CD8-positive, alpha-beta memory T cell (primary cell): ENCODE measurements around the gene TEX22. TPM values are rescaled to one million over a fixed set of nuclear protein-coding genes. Genes with fewer than 3 reads are reported as not detected.

Experiments
- CTCF ChIA-PET: fragments of 350-600 bp; sonication (Branson Sonifier 250); formaldehyde crosslinking; loops from one replicate; lab custom pipeline; 2021; ENCODE audit warnings: antibody characterized with exemption; lab: Charles Lee
- POLR2A ChIA-PET: fragments of 350-600 bp; sonication (Branson Sonifier 250); formaldehyde crosslinking; loops from one replicate; lab custom pipeline; 2021; ENCODE audit warnings: antibody characterized with exemption; lab: Charles Lee
- DNase-seq, 5 donors: peaks; one replicate each; pipeline versions ENCODE4 v3.0.0 to v3.0.0-alpha.2; 2020 to 2022; ENCODE audit warnings: mixed read lengths in 1 of 5
- H3K27ac ChIP-seq: one replicate; pipeline ENCODE4 v1.7.0; 2013; ENCODE audit warnings: low read depth, mild to moderate bottlenecking, low read length, moderate library complexity
- H3K27me3 ChIP-seq: 2 replicates; pipeline ENCODE4 v1.7.0; 2013; ENCODE audit warnings: low read length, mild to moderate bottlenecking; ENCODE audit not compliant: insufficient read depth, poor library complexity, severe bottlenecking
- H3K36me3 ChIP-seq: 2 replicates; pipeline ENCODE4 v1.7.0; 2013; ENCODE audit warnings: mild to moderate bottlenecking, low read length, moderate library complexity; ENCODE audit not compliant: insufficient read depth
- H3K4me1 ChIP-seq: 2 replicates; pipeline ENCODE4 v1.7.0; 2013; ENCODE audit warnings: mild to moderate bottlenecking, low read length, moderate library complexity; ENCODE audit not compliant: insufficient read depth
- H3K4me3 ChIP-seq: 2 replicates; pipeline ENCODE4 v1.7.0; 2013; ENCODE audit warnings: mild to moderate bottlenecking, low read length
- H3K9me3 ChIP-seq: 2 replicates; pipeline ENCODE4 v1.7.0; 2013; ENCODE audit warnings: mild to moderate bottlenecking, low read length
- H3K27ac Mint-ChIP-seq, 8 donors: one replicate each; pipeline ENCODE4 v1.8.0; 2020 to 2021; ENCODE audit warnings: mixed read lengths in 8 of 8, mild to moderate bottlenecking in 6 of 8, inconsistent platforms in 3 of 8, moderate library complexity in 3 of 8
- H3K27me3 Mint-ChIP-seq, 2 donors: one replicate each; pipeline ENCODE4 v1.8.0; 2020 to 2021; ENCODE audit warnings: mixed read lengths in 2 of 2, mild to moderate bottlenecking in 1 of 2, moderate library complexity in 1 of 2
- H3K36me3 Mint-ChIP-seq, 3 donors: one replicate each; pipeline ENCODE4 v1.8.0; 2020 to 2021; ENCODE audit warnings: mixed read lengths in 3 of 3, inconsistent platforms in 1 of 3, mild to moderate bottlenecking in 1 of 3
- H3K4me1 Mint-ChIP-seq, 3 donors: one replicate each; pipeline ENCODE4 v1.8.0; 2020 to 2021; ENCODE audit warnings: mixed read lengths in 3 of 3, inconsistent platforms in 1 of 3, mild to moderate bottlenecking in 1 of 3
- H3K4me3 Mint-ChIP-seq, 7 donors: one replicate each; pipeline ENCODE4 v1.8.0; 2020 to 2021; ENCODE audit warnings: mixed read lengths in 7 of 7, mild to moderate bottlenecking in 6 of 7, moderate library complexity in 4 of 7, inconsistent platforms in 2 of 7
- H3K9me3 Mint-ChIP-seq, 5 donors: one replicate each; pipeline ENCODE4 v1.8.0; 2020 to 2022; ENCODE audit warnings: mixed read lengths in 5 of 5, mild to moderate bottlenecking in 3 of 5, moderate library complexity in 2 of 5, inconsistent platforms in 1 of 5
- polyA plus RNA-seq: library from polyadenylated mRNA; unstranded; fragments of 300-500 nt; fragmentation: Illumina TruSeq; gene quantifications from one replicate; pipeline ENCODE4 v1.2.3, GENCODE V29; 2021
- total RNA-seq, 2 experiments: library from RNA; stranded (reverse); gene quantifications; one replicate each; pipeline ENCODE4 v1.2.3, GENCODE V29; 2021

Gene TEX22
- total and polyA plus RNA-seq, 3 experiments from 2014 or later: 0.08 to 2.9 (median 1.4) TPM

DNA sequence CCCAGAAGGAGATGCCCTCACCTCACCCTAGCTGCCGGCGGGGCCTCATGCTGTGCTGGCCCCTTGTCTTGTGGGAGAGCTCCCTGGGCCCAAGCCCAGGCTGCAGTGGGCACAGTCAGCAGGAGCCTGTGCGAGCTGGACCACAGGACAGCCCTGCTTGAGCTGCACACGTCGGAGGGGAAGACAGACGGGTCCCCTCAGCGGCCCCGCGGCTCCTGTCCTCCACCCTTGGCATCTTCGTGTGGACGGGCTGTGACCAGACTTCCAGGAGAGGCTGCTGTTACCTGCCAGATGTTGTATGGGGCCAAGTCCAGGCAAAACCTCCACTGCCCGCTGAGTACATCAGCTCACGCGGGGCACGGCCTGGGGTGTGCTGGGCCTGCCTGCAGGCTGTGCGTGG is 9.4 kb upstream of the TEX22 start:
- ChIA-PET CTCF (interaction anchor here (0.9 to 1.3 kb wide), 2 partner anchors 18 to 101 kb away, joined by 3 to 4 read pairs; no protein-coding TSS in a partner anchor), POLR2A (no interaction called here)
- no peaks in the 10 kb centered on the region for H3K9me3 ChIP-seq
- no peaks in the 10 kb centered on the region for H3K36me3 ChIP-seq
- no peak overlapping the region for H3K4me3 Mint-ChIP-seq
- no peaks in the 10 kb centered on the region for H3K27me3 ChIP-seq
- no peaks in the 10 kb centered on the region for H3K9me3 Mint-ChIP-seq
- no peak overlapping the region for H3K4me3 ChIP-seq
- no peaks in the 10 kb centered on the region for H3K4me1 ChIP-seq
- H3K27ac ChIP-seq: no peak overlapping the region
- H3K4me1 Mint-ChIP-seq: no peaks in the 10 kb centered on the region
- peaks cover 0 to 2% (median 0%) of the 10 kb centered on the region in 3 donors for H3K36me3 Mint-ChIP-seq
- H3K27me3 Mint-ChIP-seq: no peaks in the 10 kb centered on the region
- no peak overlapping the region for H3K27ac Mint-ChIP-seq
- peak in 1 of 5 donors; percentile 37 for DNase-seq

DNA sequence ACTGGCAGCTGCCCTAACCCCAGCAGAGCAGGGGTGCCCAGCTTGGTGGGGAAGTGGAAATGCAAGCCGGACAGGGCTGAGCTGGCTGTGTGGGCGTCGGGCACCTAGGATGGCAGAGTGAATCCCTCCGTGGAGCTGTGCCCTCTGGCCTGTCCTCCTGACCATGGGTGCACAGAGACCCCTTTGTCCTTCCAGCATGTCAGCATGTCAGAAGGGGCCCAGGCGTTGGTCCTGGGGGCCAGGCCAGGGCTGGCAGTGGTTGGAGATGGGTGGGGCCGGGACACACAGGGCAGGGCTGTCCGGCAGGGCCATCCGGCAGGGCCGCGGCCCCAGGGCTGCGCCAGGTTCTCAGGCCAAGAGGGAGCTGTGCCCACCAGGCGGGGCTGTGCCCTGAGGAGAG is 8.8 kb upstream of the TEX22 start:
- Histone ChIP-seq H3K9me3 (no peaks in the 10 kb centered on the region), H3K36me3 (no peaks in the 10 kb centered on the region), H3K4me1 (no peaks in the 10 kb centered on the region), H3K27me3 (no peaks in the 10 kb centered on the region), H3K4me3 (no peak overlapping the region), H3K27ac (no peak overlapping the region)
- POLR2A ChIA-PET: no interaction called here
- Mint-ChIP-seq H3K9me3 (no peaks in the 10 kb centered on the region), H3K4me3 (no peak overlapping the region), H3K27ac (no peak overlapping the region), H3K27me3 (no peaks in the 10 kb centered on the region), H3K4me1 (no peaks in the 10 kb centered on the region), H3K36me3 (peaks cover 0 to under 1% (median 0%) of the 10 kb centered on the region in 3 donors)
- DNase-seq: peak in 1 of 5 donors; percentile 26
- CTCF ChIA-PET: no interaction called here

DNA sequence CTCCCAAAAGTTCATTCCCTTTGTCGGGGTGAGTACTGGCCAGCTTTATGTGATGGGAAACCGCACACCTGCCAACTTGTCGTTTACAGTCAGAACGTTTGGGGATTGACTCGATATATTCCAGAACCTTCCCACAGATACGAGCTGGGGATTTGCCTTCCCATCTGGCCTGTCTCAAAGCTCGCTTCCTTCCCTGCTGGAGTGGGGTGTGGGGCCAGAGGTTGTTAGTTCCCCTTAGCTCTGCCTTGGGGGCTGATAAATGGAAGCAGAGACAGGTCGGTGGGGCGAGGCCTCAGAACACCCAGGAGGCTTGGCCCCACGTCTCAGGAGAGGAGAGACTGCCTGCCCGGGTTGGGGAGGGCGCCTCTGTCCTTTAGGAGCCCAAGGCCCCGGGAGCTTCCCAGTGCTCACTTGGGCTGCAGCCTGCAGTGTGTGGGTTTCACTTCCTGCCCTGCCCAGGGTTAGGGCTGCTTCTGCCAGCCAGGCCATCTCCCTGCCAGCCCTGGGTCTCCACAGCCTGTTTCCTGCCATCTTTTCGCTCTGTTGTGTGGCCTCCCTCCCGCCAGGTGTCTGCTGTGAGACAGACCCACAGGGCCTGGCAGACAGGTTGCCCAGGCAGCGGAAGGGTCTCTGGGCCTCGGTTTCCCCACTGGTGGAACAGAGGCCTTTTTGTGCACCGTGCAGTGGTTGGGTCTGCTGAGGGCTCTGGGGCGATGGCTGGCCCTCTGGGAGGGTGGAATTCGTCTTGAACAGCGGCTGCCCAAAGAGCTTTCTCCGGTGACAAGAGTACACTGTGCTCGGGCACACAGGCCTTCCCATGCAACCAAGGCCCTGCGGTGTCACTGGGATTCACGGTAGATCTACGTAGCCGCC is 8.1 kb upstream of the TEX22 start:
- no peaks in the 10 kb centered on the region for H3K27me3 Mint-ChIP-seq
- DNase-seq: peak in 1 of 5 donors; percentile 36
- Histone ChIP-seq H3K9me3 (no peaks in the 10 kb centered on the region), H3K27me3 (no peaks in the 10 kb centered on the region), H3K4me3 (no peak overlapping the region), H3K4me1 (no peaks in the 10 kb centered on the region), H3K27ac (no peak overlapping the region), H3K36me3 (no peaks in the 10 kb centered on the region)
- no peaks in the 10 kb centered on the region for H3K4me1 Mint-ChIP-seq
- H3K27ac Mint-ChIP-seq: no peak overlapping the region
- H3K4me3 Mint-ChIP-seq: no peak overlapping the region
- CTCF ChIA-PET: interaction anchor here (1.3 kb wide), 1 partner anchor 100 kb away, joined by 4 read pairs; no protein-coding TSS in a partner anchor
- POLR2A ChIA-PET: no interaction called here
- H3K36me3 Mint-ChIP-seq: peaks cover 0 to 2% (median 0%) of the 10 kb centered on the region in 3 donors
- no peaks in the 10 kb centered on the region for H3K9me3 Mint-ChIP-seq

DNA sequence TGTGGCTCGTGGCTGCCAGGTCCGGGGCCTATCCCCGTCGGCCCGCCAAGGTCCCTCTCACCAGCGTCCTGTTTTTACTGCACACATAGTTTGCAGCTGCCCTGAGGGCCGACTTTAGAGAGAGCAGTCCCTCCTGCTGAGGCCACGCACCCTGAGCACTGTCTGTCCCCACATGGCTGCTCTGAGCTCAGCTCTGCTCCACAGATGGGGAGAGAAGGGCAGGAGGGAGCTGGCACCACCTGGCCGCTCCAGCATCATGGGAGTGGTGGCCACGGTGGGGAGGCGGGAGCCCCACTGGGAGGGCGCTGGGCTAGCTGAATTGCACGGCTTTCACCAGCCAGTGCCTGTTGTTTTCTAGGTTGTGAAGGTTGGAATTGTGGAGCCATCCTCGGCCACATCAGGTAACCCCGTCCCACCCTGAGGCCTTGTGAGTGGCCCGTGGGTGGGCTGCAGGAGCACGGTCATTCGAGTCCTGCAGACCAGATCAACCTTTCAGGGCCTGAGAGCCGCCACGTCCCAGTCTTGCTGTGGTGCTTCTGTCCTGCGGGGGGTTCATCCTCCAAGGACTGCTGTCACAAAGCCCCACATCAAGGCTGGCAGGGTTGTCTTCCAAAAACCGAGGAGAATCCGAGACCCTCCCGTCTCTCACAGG is 7.4 kb upstream of the TEX22 start:
- no peaks in the 10 kb centered on the region for H3K9me3 ChIP-seq
- Mint-ChIP-seq H3K4me1 (no peaks in the 10 kb centered on the region), H3K27me3 (no peaks in the 10 kb centered on the region), H3K4me3 (no peak overlapping the region), H3K9me3 (no peaks in the 10 kb centered on the region), H3K36me3 (peaks cover 0 to 2% (median 0%) of the 10 kb centered on the region in 3 donors), H3K27ac (no peak overlapping the region)
- no peak overlapping the region for H3K27ac ChIP-seq
- no peaks in the 10 kb centered on the region for H3K36me3 ChIP-seq
- H3K4me3 ChIP-seq: no peak overlapping the region
- H3K27me3 ChIP-seq: no peaks in the 10 kb centered on the region
- peak in 1 of 5 donors; percentile 29 for DNase-seq
- POLR2A ChIA-PET: no interaction called here
- no peaks in the 10 kb centered on the region for H3K4me1 ChIP-seq
- CTCF ChIA-PET: interaction anchor here (1.3 kb wide), 1 partner anchor 99 kb away, joined by 4 read pairs; no protein-coding TSS in a partner anchor

DNA sequence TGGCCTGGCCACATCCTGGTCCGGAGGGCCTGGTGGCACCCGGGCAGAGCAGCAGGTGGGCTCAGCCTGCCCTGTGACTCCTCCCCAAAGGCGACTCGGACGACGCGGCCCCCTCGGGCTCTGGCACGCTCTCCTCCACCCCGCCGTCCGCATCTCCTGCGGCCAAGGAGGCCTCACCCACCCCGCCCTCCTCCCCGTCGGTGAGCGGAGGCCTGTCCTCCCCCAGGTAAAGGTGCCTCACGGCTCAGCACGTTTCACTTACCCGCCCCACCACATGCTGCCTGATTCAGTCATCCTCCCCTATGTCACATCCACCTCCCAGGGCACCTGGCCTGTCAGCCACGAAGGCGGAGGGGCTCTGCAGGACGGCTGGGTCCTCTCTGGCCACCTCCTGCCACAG is 6.8 kb upstream of the TEX22 start:
- H3K27me3 Mint-ChIP-seq: no peaks in the 10 kb centered on the region

DNA sequence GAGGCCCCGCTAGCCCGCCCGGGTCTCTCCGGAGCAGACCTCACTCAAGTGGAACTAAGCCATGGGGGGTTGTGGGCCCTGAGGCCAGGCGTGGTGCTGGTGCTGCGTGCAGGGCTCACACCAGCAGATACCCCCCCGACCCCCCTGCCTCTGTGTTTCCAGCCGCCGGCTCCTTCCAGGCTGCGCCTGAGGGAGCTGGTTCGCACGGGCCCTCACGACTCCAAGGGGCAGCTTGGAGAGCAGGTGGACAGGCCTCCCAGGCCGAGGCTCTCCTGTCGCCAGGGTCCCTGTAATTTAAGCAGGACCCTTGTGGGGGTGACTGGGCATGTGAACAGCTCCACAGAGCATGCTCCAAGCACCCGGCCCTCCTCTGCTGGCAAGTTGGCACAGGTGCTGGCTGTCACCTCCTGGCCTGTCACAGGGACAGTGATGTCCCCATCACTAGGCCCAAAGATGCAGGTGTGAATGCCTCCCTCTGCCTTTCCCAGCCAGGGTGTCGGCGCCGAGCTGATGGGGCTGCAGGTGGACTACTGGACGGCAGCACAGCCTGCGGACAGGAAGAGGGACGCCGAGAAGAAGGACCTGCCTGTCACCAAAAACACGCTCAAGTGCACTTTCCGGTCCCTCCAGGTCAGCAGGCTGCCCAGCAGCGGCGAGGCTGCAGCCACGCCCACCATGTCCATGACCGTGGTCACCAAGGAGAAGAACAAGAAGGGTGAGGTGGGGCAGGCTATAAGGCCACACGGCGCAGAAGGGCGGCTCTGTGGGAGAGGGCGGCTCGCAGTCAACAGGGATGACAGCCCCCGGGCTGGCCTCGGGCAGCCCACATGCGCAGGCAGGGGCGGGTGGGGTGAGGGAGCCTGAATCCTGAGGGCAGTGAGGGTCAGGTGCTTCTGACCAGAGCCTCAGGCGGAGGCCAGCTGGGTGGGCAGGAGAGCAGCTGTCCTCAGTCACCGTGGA is 5.9 kb upstream of the TEX22 start:
- H3K9me3 ChIP-seq: no peaks in the 10 kb centered on the region
- H3K27me3 Mint-ChIP-seq: no peaks in the 10 kb centered on the region
- no peak overlapping the region for H3K4me3 ChIP-seq
- H3K4me1 Mint-ChIP-seq: peaks cover 0 to under 1% (median 0%) of the 10 kb centered on the region in 3 donors
- ChIA-PET POLR2A (no interaction called here), CTCF (no interaction called here)
- no peaks in the 10 kb centered on the region for H3K27me3 ChIP-seq
- no peak overlapping the region for H3K27ac ChIP-seq
- H3K36me3 ChIP-seq: no peaks in the 10 kb centered on the region
- no peaks in the 10 kb centered on the region for H3K9me3 Mint-ChIP-seq
- peaks cover under 1% of the 10 kb centered on the region for H3K4me1 ChIP-seq
- DNase-seq: peak in 1 of 5 donors; percentile 39
- H3K36me3 Mint-ChIP-seq: peaks cover 0 to 2% (median 0%) of the 10 kb centered on the region in 3 donors
- no peak overlapping the region for H3K4me3 Mint-ChIP-seq
- no peak overlapping the region for H3K27ac Mint-ChIP-seq

More for the DNA sequence above, 6.8 kb upstream of the TEX22 start:
- no peaks in the 10 kb centered on the region for H3K27me3 ChIP-seq
- POLR2A ChIA-PET: no interaction called here
- DNase-seq: peak in 1 of 5 donors; percentile 39
- H3K9me3 ChIP-seq: no peaks in the 10 kb centered on the region
- no peaks in the 10 kb centered on the region for H3K36me3 ChIP-seq
- no peak overlapping the region for H3K4me3 ChIP-seq
- H3K4me1 ChIP-seq: no peaks in the 10 kb centered on the region
- CTCF ChIA-PET: no interaction called here
- H3K36me3 Mint-ChIP-seq: peaks cover 0 to 2% (median 0%) of the 10 kb centered on the region in 3 donors
- H3K27ac Mint-ChIP-seq: no peak overlapping the region
- no peak overlapping the region for H3K4me3 Mint-ChIP-seq
- H3K9me3 Mint-ChIP-seq: no peaks in the 10 kb centered on the region
- no peaks in the 10 kb centered on the region for H3K4me1 Mint-ChIP-seq
- no peak overlapping the region for H3K27ac ChIP-seq

GRCh38 chr14:105393151-105393550 is 5.2 kb upstream of the TEX22 start:
- Mint-ChIP-seq H3K9me3 (no peaks in the 10 kb centered on the region), H3K4me3 (no peak overlapping the region), H3K4me1 (peaks cover 0 to 6% (median 2%) of the 10 kb centered on the region in 3 donors), H3K36me3 (peaks cover 0 to 2% (median 0%) of the 10 kb centered on the region in 3 donors), H3K27ac (peak overlapping the region in 1 of 8 donors; percentile 17), H3K27me3 (no peaks in the 10 kb centered on the region)
- H3K27ac ChIP-seq: no peak overlapping the region
- DNase-seq: no peak
- ChIA-PET POLR2A (no interaction called here), CTCF (no interaction called here)
- no peaks in the 10 kb centered on the region for H3K36me3 ChIP-seq
- no peaks in the 10 kb centered on the region for H3K9me3 ChIP-seq
- H3K4me3 ChIP-seq: no peak overlapping the region
- H3K27me3 ChIP-seq: no peaks in the 10 kb centered on the region
- peaks cover 7% of the 10 kb centered on the region for H3K4me1 ChIP-seq
